Nephron progenitor cell (in vitro differentiated cells): ENCODE data around the gene ATP5F1C.

Source experiments
- DNase-seq: peaks from one replicate; pipeline ENCODE4 v3.0.0; 2021
- H3K27ac Mint-ChIP-seq: 2 replicates; pipeline ENCODE4 v1.8.0; 2021; ENCODE audit warnings: mild to moderate bottlenecking, moderate library complexity, mixed read lengths
- H3K27me3 Mint-ChIP-seq: 2 replicates; pipeline ENCODE4 v1.8.0; 2021; ENCODE audit warnings: mild to moderate bottlenecking, low read depth, mixed read lengths; ENCODE audit not compliant: poor library complexity
- H3K36me3 Mint-ChIP-seq: 2 replicates; pipeline ENCODE4 v1.8.0; 2021; ENCODE audit warnings: low read depth, mixed read lengths
- H3K4me1 Mint-ChIP-seq: 2 replicates; pipeline ENCODE4 v1.8.0; 2021; ENCODE audit warnings: mixed read lengths
- H3K4me3 Mint-ChIP-seq: 2 replicates; pipeline ENCODE4 v1.8.0; 2021; ENCODE audit warnings: mild to moderate bottlenecking, moderate library complexity, mixed read lengths
- H3K9me3 Mint-ChIP-seq: 2 replicates; pipeline ENCODE4 v1.8.0; 2021; ENCODE audit warnings: mild to moderate bottlenecking, moderate library complexity, mixed read lengths
- TF ChIP-seq, protein P1 (sequence below): fragments of 200-600 bp; sonication (generic); IDR thresholded peaks from 2 replicates; pipeline ENCODE4 v1.5.0; 2021; ENCODE audit warnings: antibody characterized with exemption

The ATP5F1C gene

GRCh38 chr10:7789390-7789789 lies 1.4 kb downstream of the ATP5F1C start:
- peak; percentile 3 for DNase-seq
- peaks cover 25% of the 10 kb centered on the region for H3K4me1 Mint-ChIP-seq

DNA sequence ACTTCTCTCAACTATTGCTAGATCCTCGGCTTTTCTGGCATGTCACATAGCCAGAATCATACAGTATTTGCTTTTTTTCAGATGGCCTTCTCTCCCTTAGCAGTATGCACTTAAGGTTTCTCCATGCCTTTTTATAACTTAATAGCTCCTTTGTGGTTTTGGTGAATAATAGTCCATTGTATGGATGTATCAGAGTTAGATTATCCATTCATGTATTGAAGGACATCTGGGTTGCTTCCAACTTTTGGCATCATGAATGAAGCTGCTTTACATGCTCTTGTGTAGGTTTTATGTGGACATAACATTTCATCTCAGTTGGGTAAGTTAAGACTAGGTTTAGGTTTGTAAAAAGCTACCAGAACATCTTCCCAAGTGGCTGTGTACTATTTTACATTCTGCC lies 4.6 kb downstream of the ATP5F1C start:
- Mint-ChIP-seq H3K9me3 (no peaks in the 10 kb centered on the region), H3K36me3 (peaks cover 71% of the 10 kb centered on the region), H3K4me1 (peaks cover 33% of the 10 kb centered on the region), H3K4me3 (no peak overlapping the region), H3K27me3 (peaks cover 3% of the 10 kb centered on the region), H3K27ac (peak overlapping the region; percentile 14)
- TF ChIP-seq, protein P1, sequence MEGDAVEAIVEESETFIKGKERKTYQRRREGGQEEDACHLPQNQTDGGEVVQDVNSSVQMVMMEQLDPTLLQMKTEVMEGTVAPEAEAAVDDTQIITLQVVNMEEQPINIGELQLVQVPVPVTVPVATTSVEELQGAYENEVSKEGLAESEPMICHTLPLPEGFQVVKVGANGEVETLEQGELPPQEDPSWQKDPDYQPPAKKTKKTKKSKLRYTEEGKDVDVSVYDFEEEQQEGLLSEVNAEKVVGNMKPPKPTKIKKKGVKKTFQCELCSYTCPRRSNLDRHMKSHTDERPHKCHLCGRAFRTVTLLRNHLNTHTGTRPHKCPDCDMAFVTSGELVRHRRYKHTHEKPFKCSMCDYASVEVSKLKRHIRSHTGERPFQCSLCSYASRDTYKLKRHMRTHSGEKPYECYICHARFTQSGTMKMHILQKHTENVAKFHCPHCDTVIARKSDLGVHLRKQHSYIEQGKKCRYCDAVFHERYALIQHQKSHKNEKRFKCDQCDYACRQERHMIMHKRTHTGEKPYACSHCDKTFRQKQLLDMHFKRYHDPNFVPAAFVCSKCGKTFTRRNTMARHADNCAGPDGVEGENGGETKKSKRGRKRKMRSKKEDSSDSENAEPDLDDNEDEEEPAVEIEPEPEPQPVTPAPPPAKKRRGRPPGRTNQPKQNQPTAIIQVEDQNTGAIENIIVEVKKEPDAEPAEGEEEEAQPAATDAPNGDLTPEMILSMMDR = no peak
- DNase-seq = no peak

More at GRCh38 chr10:7789390-7789789, 1.4 kb downstream of the ATP5F1C start:
- Mint-ChIP-seq H3K4me3 (no peak overlapping the region), H3K9me3 (no peaks in the 10 kb centered on the region), H3K27me3 (no peaks in the 10 kb centered on the region), H3K27ac (no peak overlapping the region), H3K36me3 (peaks cover 47% of the 10 kb centered on the region)
- TF ChIP-seq, protein P1 = no peak

DNA sequence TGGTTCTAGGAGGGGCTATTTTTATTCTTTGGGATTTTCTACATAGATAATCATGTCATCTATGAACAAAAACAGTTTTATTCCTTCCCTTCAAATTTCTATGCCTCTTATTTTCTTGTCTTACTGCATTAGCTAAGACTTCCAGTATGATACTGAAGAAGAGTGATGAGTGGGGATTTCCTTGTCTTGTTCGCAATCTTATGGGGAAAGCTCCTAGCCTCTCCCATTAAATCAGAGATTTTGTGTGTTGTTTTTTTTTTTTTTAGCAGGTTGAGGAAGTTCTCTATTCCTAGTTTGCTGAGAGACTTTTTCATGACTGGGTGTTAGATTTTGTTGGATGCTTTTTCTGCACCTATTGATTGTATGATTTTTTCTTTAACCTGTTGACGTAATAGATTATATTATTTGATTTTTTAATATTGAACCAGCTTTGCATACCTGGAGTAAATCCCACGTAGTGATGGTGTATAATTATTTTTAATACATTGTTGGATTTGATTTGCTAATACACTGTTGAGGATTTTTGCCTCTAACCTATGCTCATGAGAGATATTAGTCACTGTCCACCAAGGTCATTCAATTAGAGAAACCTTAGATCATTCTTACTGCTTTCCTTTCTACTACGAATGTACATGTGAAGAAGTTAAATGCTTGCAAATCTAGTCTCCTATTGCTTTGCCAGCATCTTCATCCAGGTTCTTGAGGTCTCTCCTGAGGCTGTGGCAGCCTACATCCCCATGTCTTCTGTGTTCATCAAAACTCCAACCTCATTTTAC lies 6.5 kb downstream of the ATP5F1C start:
- H3K36me3 Mint-ChIP-seq = peaks cover 82% of the 10 kb centered on the region
- H3K4me3 Mint-ChIP-seq = no peak overlapping the region
- H3K9me3 Mint-ChIP-seq = no peaks in the 10 kb centered on the region
- peaks cover 3% of the 10 kb centered on the region for H3K27me3 Mint-ChIP-seq
- DNase-seq = no peak
- TF ChIP-seq, protein P1 = no peak
- peaks cover 23% of the 10 kb centered on the region for H3K4me1 Mint-ChIP-seq
- H3K27ac Mint-ChIP-seq = no peak overlapping the region

- Mint-ChIP-seq H3K36me3 (peaks cover 86% of the 10 kb centered on the region), H3K27me3 (peaks cover 3% of the 10 kb centered on the region), H3K27ac (no peak overlapping the region), H3K4me3 (no peak overlapping the region), H3K9me3 (no peaks in the 10 kb centered on the region), H3K4me1 (peaks cover 12% of the 10 kb centered on the region)
- DNase-seq = no peak
- TF ChIP-seq, protein P1 = no peak
Observed at GRCh38 chr10:7795605-7796004, 7.6 kb downstream of the ATP5F1C start.

DNA sequence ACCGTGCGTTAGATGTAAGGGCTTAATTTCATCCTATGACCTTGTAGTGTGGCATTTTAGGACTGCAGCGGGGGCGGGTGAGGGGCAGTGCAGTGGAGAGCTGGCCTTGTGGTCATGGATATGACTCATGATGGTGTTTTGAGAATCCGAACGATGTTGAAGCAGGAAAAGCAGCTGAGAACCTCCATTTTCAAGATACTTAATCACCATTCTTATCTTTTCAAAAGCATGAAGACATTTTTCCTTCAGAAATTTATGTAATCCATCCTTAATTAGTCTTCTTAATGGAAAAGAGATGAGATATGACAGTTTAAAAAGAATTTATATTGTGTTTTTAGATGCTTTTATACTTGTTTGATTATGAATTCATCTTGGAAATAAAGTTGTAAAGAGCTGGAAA lies 9.6 kb downstream of the ATP5F1C start:
- no peak overlapping the region for H3K4me3 Mint-ChIP-seq
- H3K27me3 Mint-ChIP-seq = peaks cover 3% of the 10 kb centered on the region
- H3K36me3 Mint-ChIP-seq = peaks cover 78% of the 10 kb centered on the region
- H3K9me3 Mint-ChIP-seq = no peaks in the 10 kb centered on the region
- no peak for DNase-seq
- peaks cover 8% of the 10 kb centered on the region for H3K4me1 Mint-ChIP-seq
- TF ChIP-seq, protein P1 = no peak
- H3K27ac Mint-ChIP-seq = no peak overlapping the region

GRCh38 chr10:7802606-7803005 lies 14.6 kb downstream of the ATP5F1C start:
- TF ChIP-seq, protein P1 = no peak
- Mint-ChIP-seq H3K4me1 (no peaks in the 10 kb centered on the region), H3K9me3 (no peaks in the 10 kb centered on the region), H3K4me3 (no peak overlapping the region), H3K27me3 (no peaks in the 10 kb centered on the region), H3K27ac (no peak overlapping the region), H3K36me3 (peaks cover 69% of the 10 kb centered on the region)
- no peak for DNase-seq
